CD14-positive monocyte (primary cell): Measurements from ENCODE around the gene MYH9. TPM values are rescaled to one million over a fixed set of nuclear protein-coding genes. Genes with fewer than 3 reads are reported as not detected.
"Not testable (repeated sequence)": the region's sequence is repeated elsewhere in the genome, so short reads cannot be mapped to it uniquely, and the experiment has no call there.

Source experiments
- DNase-seq, 3 donors: peaks; one replicate each; pipeline ENCODE4 v3.0.0-alpha.2; 2011 to 2022
- H2AFZ ChIP-seq: 2 replicates; pipeline ENCODE4 v1.6.0; 2012; ENCODE audit warnings: mild to moderate bottlenecking, low read depth, low read length, inconsistent platforms; ENCODE audit not compliant: insufficient read depth, poor library complexity, severe bottlenecking
- H3K27ac ChIP-seq, 2 donors: 1 replicate in 1 of 2; 2 replicates in 1 of 2; pipeline ENCODE4 v1.5.1; 2012 to 2013; ENCODE audit warnings: low read length in 2 of 2, control low read depth in 1 of 2, inconsistent platforms in 1 of 2, low read depth in 1 of 2, mild to moderate bottlenecking in 1 of 2
- H3K27me3 ChIP-seq, 2 donors: one replicate each; pipeline versions ENCODE4 v1.6.0 to v1.6.1; 2011 to 2013; ENCODE audit warnings: low read length in 2 of 2; ENCODE audit not compliant: control insufficient read depth in 2 of 2, insufficient read depth in 2 of 2
- H3K36me3 ChIP-seq, 2 donors: replicated peaks in 1 of 2; 1 replicate in 1 of 2; 2 replicates in 1 of 2; pipeline versions ENCODE4 v1.5.1 to v1.6.1; 2012 to 2013; ENCODE audit warnings: low read length in 2 of 2, control low read depth in 1 of 2, inconsistent platforms in 1 of 2, mild to moderate bottlenecking in 1 of 2; ENCODE audit not compliant: insufficient read depth in 2 of 2, control insufficient read depth in 1 of 2
- H3K4me1 ChIP-seq, 2 donors: 1 replicate in 1 of 2; 2 replicates in 1 of 2; pipeline versions ENCODE4 v1.5.1 to v1.6.1; 2012 to 2013; ENCODE audit warnings: low read length in 2 of 2, control low read depth in 1 of 2, inconsistent platforms in 1 of 2, mild to moderate bottlenecking in 1 of 2, moderate library complexity in 1 of 2; ENCODE audit not compliant: insufficient read depth in 2 of 2, control insufficient read depth in 1 of 2
- H3K4me2 ChIP-seq: replicated peaks from 2 replicates; pipeline ENCODE3; 2012; ENCODE audit warnings: low read length, moderate library complexity, mild to moderate bottlenecking; ENCODE audit not compliant: poor library complexity, severe bottlenecking; ENCODE audit errors: extremely low read depth
- H3K4me3 ChIP-seq, 3 experiments: fragments of 200-600 bp in 1 of 3; sonication (generic) in 1 of 3; replicated peaks in 1 of 3; 1 replicate in 2 of 3; 2 replicates in 1 of 3; pipeline ENCODE4 v1.5.1; 2011 to 2013; ENCODE audit warnings: low read length in 3 of 3, mild to moderate bottlenecking in 3 of 3, control low read depth in 2 of 3, low read depth in 2 of 3, inconsistent platforms in 1 of 3, moderate library complexity in 1 of 3
- H3K79me2 ChIP-seq: 2 replicates; pipeline ENCODE4 v1.6.0; 2012; ENCODE audit warnings: mild to moderate bottlenecking, control low read depth, inconsistent platforms, low read length, moderate library complexity; ENCODE audit not compliant: insufficient read depth
- H3K9ac ChIP-seq: 2 replicates; pipeline ENCODE4 v1.6.0; 2017; ENCODE audit warnings: low read length, mild to moderate bottlenecking; ENCODE audit not compliant: insufficient read depth, poor library complexity, severe bottlenecking
- H3K9me3 ChIP-seq, 2 donors: replicated peaks in 1 of 2; 1 replicate in 1 of 2; 2 replicates in 1 of 2; pipeline versions ENCODE4 v1.5.1 to v1.6.1; 2012 to 2013; ENCODE audit warnings: low read length in 2 of 2, control low read depth in 1 of 2; ENCODE audit not compliant: control insufficient read depth in 1 of 2, insufficient read depth in 1 of 2
- H4K20me1 ChIP-seq: 2 replicates; pipeline ENCODE4 v1.6.0; 2012; ENCODE audit warnings: mild to moderate bottlenecking, low read length, control low read depth, moderate library complexity; ENCODE audit not compliant: insufficient read depth
- H3K27ac Mint-ChIP-seq, 7 donors: one replicate each; pipeline ENCODE4 v1.8.0; 2020; ENCODE audit warnings: mild to moderate bottlenecking in 7 of 7, mixed read lengths in 7 of 7, moderate library complexity in 6 of 7, inconsistent platforms in 2 of 7
- H3K27me3 Mint-ChIP-seq, 3 donors: one replicate each; pipeline ENCODE4 v1.8.0; 2021 to 2022; ENCODE audit warnings: low read depth in 3 of 3, mild to moderate bottlenecking in 3 of 3, mixed read lengths in 3 of 3, moderate library complexity in 3 of 3, inconsistent platforms in 1 of 3
- H3K36me3 Mint-ChIP-seq, 2 donors: one replicate each; pipeline ENCODE4 v1.8.0; 2020; ENCODE audit warnings: mixed read lengths in 2 of 2, inconsistent platforms in 1 of 2, mild to moderate bottlenecking in 1 of 2
- H3K4me1 Mint-ChIP-seq: one replicate; pipeline ENCODE4 v1.8.0; 2020; ENCODE audit warnings: mild to moderate bottlenecking, mixed read lengths
- H3K4me3 Mint-ChIP-seq, 2 donors: one replicate each; pipeline ENCODE4 v1.8.0; 2020; ENCODE audit warnings: mild to moderate bottlenecking in 2 of 2, mixed read lengths in 2 of 2, moderate library complexity in 1 of 2
- H3K9me3 Mint-ChIP-seq, 7 donors: one replicate each; pipeline ENCODE4 v1.8.0; 2020 to 2022; ENCODE audit warnings: mixed read lengths in 7 of 7, mild to moderate bottlenecking in 6 of 7, moderate library complexity in 6 of 7, inconsistent platforms in 2 of 7
- CTCF ChIP-seq: fragments of 200-600 bp; IDR thresholded peaks from one replicate; pipeline ENCODE4 v1.8.0; 2022; ENCODE audit warnings: antibody characterized with exemption, mild to moderate bottlenecking
- WGBS: methylation state at CpG from one replicate; pipeline ENCODE4 v1.1.5; 2013; ENCODE audit warnings: missing lambda C conversion rate; ENCODE audit not compliant: insufficient coverage; 5-methylcytosine and 5-hydroxymethylcytosine counted together
- intact Hi-C, 2 donors: fragments of 100-400 bp; cut with micrococcal nuclease; formaldehyde crosslinking; loops; one replicate each; pipeline versions ENCODE4 v1.15.0 to v1.15.1; 2023
- polyA plus RNA-seq, 3 donors: library from polyadenylated mRNA; depleted of rRNA in 1 of 3; unstranded in 2 of 3; stranded (reverse) in 1 of 3; fragments of 300-500 nt in 2 of 3; fragments of >200 nt in 1 of 3; fragmentation: Illumina TruSeq in 2 of 3; gene quantifications; 1 replicate in 2 of 3; 2 replicates in 1 of 3; pipeline ENCODE4 v1.2.3, GENCODE V29; 2012 to 2021

MYH9 gene
- polyA plus RNA-seq, 3 donors = 35.6 to 163 (median 79.5) TPM

DNA sequence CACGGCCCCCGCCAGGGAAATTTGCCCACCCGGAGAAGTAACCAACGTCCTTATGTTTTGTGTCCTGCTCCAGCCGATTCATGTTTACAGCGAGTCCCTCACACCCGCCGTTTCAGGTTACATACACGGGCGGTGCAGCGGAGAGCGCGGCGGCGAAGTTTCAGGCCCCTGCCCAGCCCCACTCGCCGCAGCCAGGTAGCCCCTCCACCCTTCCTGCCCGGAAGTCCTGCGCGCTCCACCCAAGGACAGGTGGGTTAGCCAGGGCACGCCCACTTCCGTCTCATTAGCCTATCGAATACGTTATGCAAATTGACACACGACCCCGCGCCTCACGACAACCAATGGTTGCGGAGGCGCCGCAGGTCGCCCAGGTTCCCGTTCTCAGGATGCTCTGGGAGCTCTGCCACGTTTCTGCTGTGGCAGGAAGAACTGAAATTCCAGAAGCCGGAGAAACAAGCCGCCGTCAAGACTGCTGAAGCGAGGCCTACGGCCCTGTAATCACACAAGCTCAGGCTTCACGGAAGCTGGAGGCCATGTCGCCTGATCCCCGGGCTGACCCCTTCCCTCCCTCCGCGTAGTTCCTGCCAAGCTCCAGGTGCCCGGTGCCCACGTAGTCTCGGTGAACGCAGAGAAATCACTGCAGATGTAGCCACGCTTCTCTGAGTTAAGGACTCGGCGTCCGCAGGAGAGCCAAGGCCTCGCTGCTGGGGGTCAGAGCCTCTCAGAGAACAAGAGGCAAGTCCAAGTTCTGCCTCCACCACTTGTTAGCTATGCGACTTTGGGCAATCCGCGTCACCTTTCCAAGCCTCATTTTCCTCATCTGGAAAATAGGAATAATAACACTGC, 22.4 kb upstream of the MYH9 start:
- Mint-ChIP-seq H3K36me3 (no peaks in the 10 kb centered on the region), H3K27ac (peak overlapping the region in 6 of 7 donors; percentile 35 to 80 (median 56)), H3K27me3 (peaks cover 0 to 3% (median 2%) of the 10 kb centered on the region in 3 donors), H3K4me3 (peak overlapping the region; percentile 80 to 92), H3K9me3 (no peaks in the 10 kb centered on the region), H3K4me1 (peaks cover 53% of the 10 kb centered on the region)
- Histone ChIP-seq H3K27me3 (no peaks in the 10 kb centered on the region), H3K27ac (peak overlapping the region in 1 of 2 donors; percentile 46), H3K4me1 (peaks cover 48 to 49% of the 10 kb centered on the region in 2 donors), H3K9me3 (no peaks in the 10 kb centered on the region), H4K20me1 (no peaks in the 10 kb centered on the region), H3K4me3 (peak overlapping the region; percentile 7 to 73 (median 32)), H3K9ac (peak overlapping the region; percentile 63), H2AFZ (peak overlapping the region; percentile 79), H3K79me2 (peaks cover 8% of the 10 kb centered on the region), H3K4me2 (peak overlapping the region; percentile 80), H3K36me3 (no peaks in the 10 kb centered on the region)
- DNase-seq = peak in 2 of 3 donors; percentile 50 to 64
- intact Hi-C loops = loop anchor here (5.0 kb wide), 2 partner anchors 37 to 38 kb away; no protein-coding TSS in a partner anchor
- TF ChIP-seq CTCF = no peak
- WGBS = 17% methylated on average over 53 of the region's 56 CpGs

DNA sequence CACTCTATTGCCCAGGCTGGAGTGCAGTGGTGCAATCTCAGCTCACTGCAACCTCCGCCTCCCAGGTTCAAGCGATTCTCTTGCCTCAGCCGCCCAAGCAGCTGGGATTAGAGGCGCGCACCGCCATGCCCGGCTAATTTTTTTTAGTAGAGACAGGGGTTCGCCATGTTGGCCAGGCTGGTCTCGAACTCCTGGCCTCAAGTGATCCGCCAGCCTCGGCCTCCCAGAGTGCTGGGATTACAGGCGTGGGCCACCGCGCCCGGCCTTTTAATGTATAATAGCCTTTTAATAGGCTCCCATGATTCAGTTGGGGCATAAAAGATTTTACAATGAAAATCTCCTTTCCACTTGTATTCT, 21.8 kb upstream of the MYH9 start:
- not testable (repeated sequence) for H3K79me2 ChIP-seq, H3K27me3 ChIP-seq, H4K20me1 ChIP-seq, H3K27ac ChIP-seq, H3K27me3 Mint-ChIP-seq, H3K36me3 ChIP-seq, H3K36me3 Mint-ChIP-seq, H3K9me3 ChIP-seq, DNase-seq, H3K9me3 Mint-ChIP-seq
- H3K4me1 Mint-ChIP-seq = peaks cover 59% of the 10 kb centered on the region
- peak overlapping the region; percentile 63 for H3K9ac ChIP-seq
- peak overlapping the region; percentile 79 for H2AFZ ChIP-seq
- intact Hi-C loops = loop anchor here in 1 of 2 donors (5.0 kb wide), 1 partner anchor 37 kb away; no protein-coding TSS in a partner anchor
- WGBS = 90% methylated on average over 8 of the region's 15 CpGs
- peak overlapping the region; percentile 80 to 92 for H3K4me3 Mint-ChIP-seq
- peaks cover 54 to 55% of the 10 kb centered on the region in 2 donors for H3K4me1 ChIP-seq
- H3K27ac Mint-ChIP-seq = peak overlapping the region in 2 of 7 donors; percentile 55 to 80
- peak overlapping the region; percentile 80 for H3K4me2 ChIP-seq
- H3K4me3 ChIP-seq = peak overlapping the region in 1 of 3 experiments; percentile 73
